ENCODE data around the gene OR5K1.

The OR5K1 gene

GRCh38 chr3:98501270-98501669 lies 38.3 kb downstream of the OR5K1 start:
- Histone ChIP-seq H3K27me3 (ENCODE audit: insufficient read depth, low read length) (no peaks in the 10 kb centered on the region), H3F3A (ENCODE audit: insufficient read depth, low read length) (no peaks in the 10 kb centered on the region), H3K9me2 (ENCODE audit: low read depth, low read length) (no peaks in the 10 kb centered on the region), H3K4me3 (ENCODE audit: low read depth, low read length, poor library complexity, severe bottlenecking) (no peak overlapping the region), H3K79me2 (ENCODE audit: insufficient read depth, low read length) (no peaks in the 10 kb centered on the region), H3K27ac (ENCODE audit: low read depth, low read length, poor library complexity, severe bottlenecking) (no peak overlapping the region), H3K4me1 (ENCODE audit: insufficient read depth, low read length, severe bottlenecking) (no peaks in the 10 kb centered on the region), H3K9me3 (ENCODE audit: low read length) (no peaks in the 10 kb centered on the region), H3K9ac (ENCODE audit: low read length) (no peak overlapping the region), H3K4me2 (ENCODE audit: low read length) (no peak overlapping the region), H4K20me1 (ENCODE audit: insufficient read depth, low read length) (no peaks in the 10 kb centered on the region), H3K36me3 (ENCODE audit: insufficient read depth, low read length) (no peaks in the 10 kb centered on the region), H2AFZ (ENCODE audit: low read length) (no peak overlapping the region)
- TF ChIP-seq EZH2 (IDR thresholded peaks at IDR 0.05; ENCODE audit: borderline replicate concordance, low read length) (no peak), CTCF (IDR thresholded peaks at IDR 0.05; ENCODE audit: low read length) (no peak)

GRCh38 chr3:98501863-98502576 lies 39.0 kb downstream of the OR5K1 start:
- H3K27me3 ChIP-seq (ENCODE audit: insufficient read depth, low read length) = no peaks in the 10 kb centered on the region
- no peak overlapping the region for H3K4me3 ChIP-seq (ENCODE audit: low read depth, low read length, poor library complexity, severe bottlenecking)
- H3K79me2 ChIP-seq (ENCODE audit: insufficient read depth, low read length) = no peaks in the 10 kb centered on the region
- no peak overlapping the region for H2AFZ ChIP-seq (ENCODE audit: low read length)
- no peak overlapping the region for H3K4me2 ChIP-seq (ENCODE audit: low read length)
- H4K20me1 ChIP-seq (ENCODE audit: insufficient read depth, low read length) = no peaks in the 10 kb centered on the region
- H3K9ac ChIP-seq (ENCODE audit: low read length) = no peak overlapping the region
- no peaks in the 10 kb centered on the region for H3K9me2 ChIP-seq (ENCODE audit: low read depth, low read length)
- no peak overlapping the region for H3K27ac ChIP-seq (ENCODE audit: low read depth, low read length, poor library complexity, severe bottlenecking)
- no peaks in the 10 kb centered on the region for H3F3A ChIP-seq (ENCODE audit: insufficient read depth, low read length)
- no peaks in the 10 kb centered on the region for H3K36me3 ChIP-seq (ENCODE audit: insufficient read depth, low read length)
- TF ChIP-seq EZH2 (IDR thresholded peaks at IDR 0.05; ENCODE audit: borderline replicate concordance, low read length) (no peak), CTCF (IDR thresholded peaks at IDR 0.05; ENCODE audit: low read length) (no peak)
- H3K4me1 ChIP-seq (ENCODE audit: insufficient read depth, low read length, severe bottlenecking) = no peaks in the 10 kb centered on the region
- no peaks in the 10 kb centered on the region for H3K9me3 ChIP-seq (ENCODE audit: low read length)

GRCh38 chr3:98504539-98504938 lies 41.5 kb downstream of the OR5K1 start:
- no peaks in the 10 kb centered on the region for H4K20me1 ChIP-seq (ENCODE audit: insufficient read depth, low read length)
- no peak overlapping the region for H3K4me2 ChIP-seq (ENCODE audit: low read length)
- no peak overlapping the region for H3K27ac ChIP-seq (ENCODE audit: low read depth, low read length, poor library complexity, severe bottlenecking)
- no peaks in the 10 kb centered on the region for H3K9me3 ChIP-seq (ENCODE audit: low read length)
- H3K79me2 ChIP-seq (ENCODE audit: insufficient read depth, low read length) = no peaks in the 10 kb centered on the region
- H3K9me2 ChIP-seq (ENCODE audit: low read depth, low read length) = no peaks in the 10 kb centered on the region
- H2AFZ ChIP-seq (ENCODE audit: low read length) = no peak overlapping the region
- no peak overlapping the region for H3K4me3 ChIP-seq (ENCODE audit: low read depth, low read length, poor library complexity, severe bottlenecking)
- H3K9ac ChIP-seq (ENCODE audit: low read length) = no peak overlapping the region
- no peaks in the 10 kb centered on the region for H3K27me3 ChIP-seq (ENCODE audit: insufficient read depth, low read length)
- no peak for TF ChIP-seq EZH2 (IDR thresholded peaks at IDR 0.05; ENCODE audit: borderline replicate concordance, low read length)
- no peak for TF ChIP-seq CTCF (IDR thresholded peaks at IDR 0.05; ENCODE audit: low read length)
- H3K36me3 ChIP-seq (ENCODE audit: insufficient read depth, low read length) = no peaks in the 10 kb centered on the region
- no peaks in the 10 kb centered on the region for H3K4me1 ChIP-seq (ENCODE audit: insufficient read depth, low read length, severe bottlenecking)
- no peaks in the 10 kb centered on the region for H3F3A ChIP-seq (ENCODE audit: insufficient read depth, low read length)

All from OCI-LY1 (cell line).